WTC11 (cell line): ENCODE measurements around the gene ERC2. TPM values are rescaled to one million over a fixed set of nuclear protein-coding genes. Genes with fewer than 3 reads are reported as not detected.

Experiments
- ATAC-seq: fragments of 200-7000 bp; cut with Tn5 transposase; 2 replicates; pipeline ENCODE4 v1.10.0; 2021; ENCODE audit warnings: mild to moderate bottlenecking, moderate library complexity
- CTCF ChIA-PET: fragments of 300-600 bp; sonication (Branson Sonifier 250); formaldehyde crosslinking; loops from one replicate; lab custom pipeline; 2021; ENCODE audit warnings: antibody characterized with exemption; lab: Charles Lee
- POLR2A ChIA-PET: fragments of 350-600 bp; sonication (Branson Sonifier 250); formaldehyde crosslinking; loops from one replicate; lab custom pipeline; 2021; ENCODE audit warnings: antibody characterized with exemption; lab: Charles Lee
- DNase-seq: peaks from one replicate; pipeline ENCODE4 v3.0.0; 2021; ENCODE audit warnings: low spot score
- H3K27ac Mint-ChIP-seq: 2 replicates; pipeline ENCODE4 v1.8.0; 2021; ENCODE audit warnings: mixed read lengths
- H3K27me3 Mint-ChIP-seq: 2 replicates; pipeline ENCODE4 v1.8.0; 2021; ENCODE audit warnings: low read depth, mild to moderate bottlenecking, moderate library complexity, mixed read lengths
- H3K36me3 Mint-ChIP-seq: 2 replicates; pipeline ENCODE4 v1.8.0; 2021; ENCODE audit warnings: mixed read lengths
- H3K4me1 Mint-ChIP-seq: 2 replicates; pipeline ENCODE4 v1.8.0; 2022; ENCODE audit warnings: mixed read lengths
- H3K4me3 Mint-ChIP-seq: 2 replicates; pipeline ENCODE4 v1.8.0; 2021; ENCODE audit warnings: mild to moderate bottlenecking, moderate library complexity, mixed read lengths
- H3K9me3 Mint-ChIP-seq: 2 replicates; pipeline ENCODE4 v1.8.0; 2021; ENCODE audit warnings: mixed read lengths
- ATF1 ChIP-seq: sonication (generic); formaldehyde crosslinking; IDR thresholded peaks from 2 replicates; pipeline ENCODE4 v1.8.1; 2023; ENCODE audit warnings: mild to moderate bottlenecking, moderate library complexity, missing genetic modification reagents
- ATF2 ChIP-seq: sonication (generic); formaldehyde crosslinking; IDR thresholded peaks from 2 replicates; pipeline ENCODE4 v1.8.1; 2022; ENCODE audit warnings: low read depth, missing genetic modification reagents, borderline replicate concordance
- ATF3 ChIP-seq: sonication (generic); formaldehyde crosslinking; conservative IDR thresholded peaks from 2 replicates; pipeline ENCODE4 v1.8.1; 2022; ENCODE audit warnings: mild to moderate bottlenecking, missing genetic modification reagents
- ETV6 ChIP-seq: sonication (generic); formaldehyde crosslinking; IDR thresholded peaks from 2 replicates; pipeline ENCODE4 v1.8.1; 2022; ENCODE audit warnings: mild to moderate bottlenecking, missing genetic modification reagents
- FOXK1 ChIP-seq: sonication (generic); formaldehyde crosslinking; IDR thresholded peaks from 2 replicates; pipeline ENCODE4 v1.8.0; 2022; ENCODE audit warnings: mild to moderate bottlenecking, moderate library complexity, missing genetic modification reagents
- FOXP4 ChIP-seq: sonication (generic); formaldehyde crosslinking; IDR thresholded peaks from 2 replicates; pipeline ENCODE4 v1.8.0; 2022; ENCODE audit warnings: mild to moderate bottlenecking, missing genetic modification reagents
- GTF2I ChIP-seq: fragments of 250-450 bp; sonication (Bioruptor Pico); conservative IDR thresholded peaks from 2 replicates; pipeline ENCODE4 v1.4.0; 2021; ENCODE audit warnings: mild to moderate bottlenecking
- HMGXB4 ChIP-seq: sonication (generic); formaldehyde crosslinking; IDR thresholded peaks from 2 replicates; pipeline ENCODE4 v1.8.1; 2023; ENCODE audit warnings: mild to moderate bottlenecking, moderate library complexity, missing genetic modification reagents
- IRF1 ChIP-seq: sonication (generic); formaldehyde crosslinking; IDR thresholded peaks from 2 replicates; pipeline ENCODE4 v1.8.0; 2023; ENCODE audit warnings: missing genetic modification reagents
- KAT7 ChIP-seq: sonication (generic); formaldehyde crosslinking; IDR thresholded peaks from 2 replicates; pipeline ENCODE4 v1.8.1; 2023; ENCODE audit warnings: missing genetic modification reagents, mild to moderate bottlenecking, borderline replicate concordance
- MXD4 ChIP-seq: fragments of 250-450 bp; sonication (Bioruptor Pico); IDR thresholded peaks from 2 replicates; pipeline ENCODE4 v1.8.0; 2021; ENCODE audit warnings: mild to moderate bottlenecking, moderate library complexity, borderline replicate concordance
- MYBL2 ChIP-seq: sonication (generic); formaldehyde crosslinking; IDR thresholded peaks from 2 replicates; pipeline ENCODE4 v1.8.1; 2023; ENCODE audit warnings: mild to moderate bottlenecking, moderate library complexity, missing genetic modification reagents
- NFYB ChIP-seq: sonication (generic); formaldehyde crosslinking; conservative IDR thresholded peaks from 2 replicates; pipeline ENCODE4 v1.8.0; 2022; ENCODE audit warnings: low read depth, missing genetic modification reagents
- PREB ChIP-seq: sonication (generic); formaldehyde crosslinking; IDR thresholded peaks from 2 replicates; pipeline ENCODE4 v1.8.1; 2022; ENCODE audit warnings: mild to moderate bottlenecking, missing genetic modification reagents, moderate library complexity, borderline replicate concordance
- RELA ChIP-seq: sonication (generic); formaldehyde crosslinking; IDR thresholded peaks from 2 replicates; pipeline ENCODE4 v1.8.1; 2022; ENCODE audit warnings: missing genetic modification reagents, mild to moderate bottlenecking, borderline replicate concordance
- SMAD3 ChIP-seq: sonication (generic); formaldehyde crosslinking; IDR thresholded peaks from 2 replicates; pipeline ENCODE4 v1.8.0; 2022; ENCODE audit warnings: missing genetic modification reagents, mild to moderate bottlenecking, borderline replicate concordance
- SP1 ChIP-seq: sonication (generic); formaldehyde crosslinking; conservative IDR thresholded peaks from 2 replicates; pipeline ENCODE4 v1.8.1; 2022; ENCODE audit warnings: missing genetic modification reagents
- ZNF138 ChIP-seq: sonication (generic); formaldehyde crosslinking; conservative IDR thresholded peaks from 2 replicates; pipeline ENCODE4 v1.8.1; 2022; ENCODE audit warnings: mild to moderate bottlenecking, moderate library complexity, missing genetic modification reagents
- ZNF219 ChIP-seq: sonication (generic); formaldehyde crosslinking; IDR thresholded peaks from 2 replicates; pipeline ENCODE4 v1.8.0; 2023; ENCODE audit warnings: missing genetic modification reagents, mild to moderate bottlenecking, borderline replicate concordance
- ZNF263 ChIP-seq: sonication (generic); formaldehyde crosslinking; IDR thresholded peaks from 2 replicates; pipeline ENCODE4 v1.8.1; 2022; ENCODE audit warnings: low read depth, mild to moderate bottlenecking, moderate library complexity, missing genetic modification reagents
- ZNF281 ChIP-seq: sonication (generic); formaldehyde crosslinking; IDR thresholded peaks from 2 replicates; pipeline ENCODE4 v1.8.0; 2023; ENCODE audit warnings: mild to moderate bottlenecking, missing genetic modification reagents
- ZNF512 ChIP-seq: sonication (generic); formaldehyde crosslinking; IDR thresholded peaks from 2 replicates; pipeline ENCODE4 v1.8.1; 2022; ENCODE audit warnings: missing genetic modification reagents, borderline replicate concordance
- ZSCAN18 ChIP-seq: fragments of 250-450 bp; sonication (Bioruptor Pico); IDR thresholded peaks from 2 replicates; pipeline ENCODE4 v2.1.2; 2022; ENCODE audit warnings: mild to moderate bottlenecking, moderate library complexity
- total RNA-seq: library from RNA; stranded (reverse); gene quantifications from 3 replicates; pipeline ENCODE4 v1.2.3, GENCODE V29; 2021

The ERC2 gene
- total RNA-seq, 1 experiment from 2014 or later, result 23.5 TPM

- Mint-ChIP-seq H3K4me3 (no peak overlapping the region), H3K4me1 (peaks cover 16% of the 10 kb centered on the region), H3K27me3 (no peaks in the 10 kb centered on the region)
- TF ChIP-seq FOXK1 (CRISPR knock-in tag) (no peak), SMAD3 (CRISPR knock-in tag) (no peak), RELA (no peak), ZNF138 (no peak), HMGXB4 (no peak), NFYB (CRISPR knock-in tag) (no peak), MYBL2 (CRISPR knock-in tag) (no peak), SP1 (CRISPR knock-in tag) (no peak), GTF2I (CRISPR knock-in tag) (no peak), IRF1 (CRISPR knock-in tag) (no peak), ZNF512 (no peak), ATF3 (CRISPR knock-in tag) (no peak), ZNF263 (CRISPR knock-in tag) (no peak), MXD4 (CRISPR knock-in tag) (no peak), KAT7 (CRISPR knock-in tag) (no peak)
- TF ChIP-seq, all 79 proteins: peak for 0
- H3K36me3 Mint-ChIP-seq, result no peaks in the 10 kb centered on the region
- DNase-seq (no peak), ATAC-seq (no peak)
- ChIA-PET POLR2A (no interaction called here), CTCF (no interaction called here)
- H3K27ac Mint-ChIP-seq, result no peak overlapping the region
- H3K9me3 Mint-ChIP-seq, result no peaks in the 10 kb centered on the region
Observed at GRCh38 chr3:55565521-55565920, 902.7 kb downstream of the ERC2 start.

GRCh38 chr3:55564726-55565125 lies 903.5 kb downstream of the ERC2 start:
- peaks cover 10% of the 10 kb centered on the region for H3K4me1 Mint-ChIP-seq
- no peaks in the 10 kb centered on the region for H3K9me3 Mint-ChIP-seq
- ATAC-seq (no peak), DNase-seq (no peak)
- POLR2A ChIA-PET, result no interaction called here
- no peak overlapping the region for H3K4me3 Mint-ChIP-seq
- CTCF ChIA-PET, result interaction anchor here (0.8 kb wide), 1 partner anchor 16 kb away, joined by 6 read pairs; no protein-coding TSS in a partner anchor
- H3K27me3 Mint-ChIP-seq, result no peaks in the 10 kb centered on the region
- H3K36me3 Mint-ChIP-seq, result no peaks in the 10 kb centered on the region
- no peak overlapping the region for H3K27ac Mint-ChIP-seq
- no peak for TF ChIP-seq ZNF219 (CRISPR knock-in tag)
- TF ChIP-seq ATF1 (CRISPR knock-in tag), result no peak
- TF ChIP-seq FOXP4 (CRISPR knock-in tag), result no peak
- TF ChIP-seq ZNF281, result no peak
- TF ChIP-seq PREB (CRISPR knock-in tag), result no peak
- TF ChIP-seq ZSCAN18 (CRISPR knock-in tag), result no peak
- TF ChIP-seq ETV6 (CRISPR knock-in tag), result no peak
- TF ChIP-seq ATF2, result no peak
